Skeletal muscle satellite cell (primary cell): ENCODE data around the gene ARID1B.

Experiments
- H3K27me3 ChIP-seq: 2 replicates; pipeline ENCODE4 v1.7.0; 2013; ENCODE audit warnings: low read length; ENCODE audit not compliant: control insufficient read depth, insufficient read depth
- H3K36me3 ChIP-seq: 2 replicates; pipeline ENCODE4 v1.7.0; 2013; ENCODE audit warnings: mild to moderate bottlenecking, control low read depth, low read length; ENCODE audit not compliant: insufficient read depth
- H3K4me1 ChIP-seq: 2 replicates; pipeline ENCODE4 v1.7.0; 2013; ENCODE audit warnings: low read length; ENCODE audit not compliant: control insufficient read depth, insufficient read depth
- H3K4me2 ChIP-seq: 2 replicates; pipeline ENCODE4 v1.7.0; 2013; ENCODE audit warnings: mild to moderate bottlenecking, low read length
- H3K4me3 ChIP-seq: 2 replicates; pipeline ENCODE4 v1.7.0; 2013; ENCODE audit warnings: low read length
- H3K9ac ChIP-seq: 2 replicates; pipeline ENCODE4 v1.7.0; 2013; ENCODE audit warnings: mild to moderate bottlenecking, low read depth, low read length, moderate library complexity
- H3K9me3 ChIP-seq: replicated peaks from 2 replicates; pipeline ENCODE4 v1.7.0; 2013; ENCODE audit warnings: mild to moderate bottlenecking, control low read depth, low read length

Gene ARID1B

GRCh38 chr6:157123234-157123633 is 346.1 kb downstream of the ARID1B start:
- no peaks in the 10 kb centered on the region for H3K36me3 ChIP-seq
- H3K27me3 ChIP-seq = no peaks in the 10 kb centered on the region
- H3K9ac ChIP-seq = no peak overlapping the region
- no peak overlapping the region for H3K4me2 ChIP-seq
- H3K9me3 ChIP-seq = no peaks in the 10 kb centered on the region
- H3K4me1 ChIP-seq = no peaks in the 10 kb centered on the region
- H3K4me3 ChIP-seq = no peak overlapping the region

GRCh38 chr6:157124485-157125254 is 347.5 kb downstream of the ARID1B start:
- Histone ChIP-seq H3K4me2 (no peak overlapping the region), H3K4me3 (no peak overlapping the region), H3K9me3 (no peaks in the 10 kb centered on the region), H3K36me3 (no peaks in the 10 kb centered on the region), H3K4me1 (no peaks in the 10 kb centered on the region), H3K27me3 (no peaks in the 10 kb centered on the region), H3K9ac (no peak overlapping the region)

- H3K4me2 ChIP-seq = no peak overlapping the region
- no peaks in the 10 kb centered on the region for H3K27me3 ChIP-seq
- H3K9me3 ChIP-seq = no peaks in the 10 kb centered on the region
- H3K36me3 ChIP-seq = no peaks in the 10 kb centered on the region
- H3K4me3 ChIP-seq = no peak overlapping the region
- no peaks in the 10 kb centered on the region for H3K4me1 ChIP-seq
- no peak overlapping the region for H3K9ac ChIP-seq
These were observed 348.4 kb downstream of the ARID1B start for GRCh38 chr6:157125531-157125930.

- no peaks in the 10 kb centered on the region for H3K4me1 ChIP-seq
- H3K4me3 ChIP-seq = no peak overlapping the region
- no peaks in the 10 kb centered on the region for H3K36me3 ChIP-seq
- H3K4me2 ChIP-seq = no peak overlapping the region
- no peaks in the 10 kb centered on the region for H3K9me3 ChIP-seq
- H3K27me3 ChIP-seq = no peaks in the 10 kb centered on the region
- H3K9ac ChIP-seq = no peak overlapping the region
These were observed 349.3 kb downstream of the ARID1B start for GRCh38 chr6:157126183-157127098.

GRCh38 chr6:157128235-157128775 is 351.1 kb downstream of the ARID1B start:
- Histone ChIP-seq H3K36me3 (peaks cover 4% of the 10 kb centered on the region), H3K27me3 (no peaks in the 10 kb centered on the region), H3K4me3 (no peak overlapping the region), H3K9ac (no peak overlapping the region), H3K4me1 (no peaks in the 10 kb centered on the region), H3K9me3 (no peaks in the 10 kb centered on the region), H3K4me2 (no peak overlapping the region)

GRCh38 chr6:157131250-157131649 is 354.1 kb downstream of the ARID1B start:
- peaks cover 10% of the 10 kb centered on the region for H3K36me3 ChIP-seq
- H3K9ac ChIP-seq = no peak overlapping the region
- no peak overlapping the region for H3K4me3 ChIP-seq
- H3K27me3 ChIP-seq = no peaks in the 10 kb centered on the region
- no peak overlapping the region for H3K4me2 ChIP-seq
- H3K9me3 ChIP-seq = no peaks in the 10 kb centered on the region
- peaks cover 4% of the 10 kb centered on the region for H3K4me1 ChIP-seq

GRCh38 chr6:157133856-157134255 is 356.7 kb downstream of the ARID1B start:
- no peak overlapping the region for H3K9ac ChIP-seq
- no peak overlapping the region for H3K4me2 ChIP-seq
- peaks cover 4% of the 10 kb centered on the region for H3K4me1 ChIP-seq
- no peak overlapping the region for H3K4me3 ChIP-seq
- no peaks in the 10 kb centered on the region for H3K27me3 ChIP-seq
- no peaks in the 10 kb centered on the region for H3K9me3 ChIP-seq
- H3K36me3 ChIP-seq = peaks cover 10% of the 10 kb centered on the region

- H3K36me3 ChIP-seq = peaks cover 10% of the 10 kb centered on the region
- no peak overlapping the region for H3K9ac ChIP-seq
- H3K27me3 ChIP-seq = no peaks in the 10 kb centered on the region
- H3K4me3 ChIP-seq = no peak overlapping the region
- no peaks in the 10 kb centered on the region for H3K9me3 ChIP-seq
- no peak overlapping the region for H3K4me2 ChIP-seq
- peaks cover 4% of the 10 kb centered on the region for H3K4me1 ChIP-seq
These were observed 357.3 kb downstream of the ARID1B start for GRCh38 chr6:157134402-157135047.

- Histone ChIP-seq H3K4me1 (peaks cover 4% of the 10 kb centered on the region), H3K9me3 (no peaks in the 10 kb centered on the region), H3K4me2 (no peak overlapping the region), H3K4me3 (no peak overlapping the region), H3K36me3 (peaks cover 10% of the 10 kb centered on the region), H3K27me3 (no peaks in the 10 kb centered on the region), H3K9ac (no peak overlapping the region)
These were observed 358.5 kb downstream of the ARID1B start for GRCh38 chr6:157135691-157136090.

- H3K4me1 ChIP-seq = peaks cover 5% of the 10 kb centered on the region
These were observed 360.3 kb downstream of the ARID1B start for GRCh38 chr6:157137501-157137900.

GRCh38 chr6:157139054-157139708 is 362.0 kb downstream of the ARID1B start:
- H3K36me3 ChIP-seq = no peaks in the 10 kb centered on the region
- H3K9ac ChIP-seq = no peak overlapping the region
- peaks cover 21% of the 10 kb centered on the region for H3K4me1 ChIP-seq
- H3K27me3 ChIP-seq = no peaks in the 10 kb centered on the region
- H3K4me3 ChIP-seq = no peak overlapping the region
- no peak overlapping the region for H3K4me2 ChIP-seq
- no peaks in the 10 kb centered on the region for H3K9me3 ChIP-seq

More at GRCh38 chr6:157137501-157137900, 360.3 kb downstream of the ARID1B start:
- Histone ChIP-seq H3K4me2 (no peak overlapping the region), H3K9ac (no peak overlapping the region), H3K9me3 (no peaks in the 10 kb centered on the region), H3K4me3 (no peak overlapping the region), H3K36me3 (peaks cover 10% of the 10 kb centered on the region), H3K27me3 (no peaks in the 10 kb centered on the region)
